ENCODE results near the gene STARD9. TPM values are rescaled to one million over a fixed set of nuclear protein-coding genes. Genes with fewer than 3 reads are reported as not detected.

STARD9 gene
- total RNA-seq, 1 donor, result 9.1 TPM

- no peak for TF ChIP-seq CTCF (IDR thresholded peaks at IDR 0.05; ENCODE audit: insufficient read depth, low read depth, low read length)
- H3K4me3 ChIP-seq (ENCODE audit: low read depth, low read length), result peak overlapping the region; percentile 85
- peak; percentile 14 for DNase-seq (ENCODE audit: low read depth)
Observed at GRCh38 chr15:42736178-42736792, 160.9 kb downstream of the STARD9 start.

GRCh38 chr15:42736793-42737528 is 161.6 kb downstream of the STARD9 start, which contains the start of gene CDAN1:
Gene CDAN1, minus strand, starts transcription at chr15:42737128. Its CDS starts 26 bp downstream, at chr15:42737102.
- DNase-seq (ENCODE audit: low read depth), result peak; percentile 77
- TF ChIP-seq CTCF (IDR thresholded peaks at IDR 0.05; ENCODE audit: insufficient read depth, low read depth, low read length), result no peak

GRCh38 chr15:42737529-42738328 is 162.3 kb downstream of the STARD9 start:
- peak; percentile 23 for TF ChIP-seq CTCF (IDR thresholded peaks at IDR 0.05; ENCODE audit: insufficient read depth, low read depth, low read length)
- peak; percentile 10 for DNase-seq (ENCODE audit: low read depth)
- H3K4me3 ChIP-seq (ENCODE audit: low read depth, low read length), result peak overlapping the region; percentile 59

More at GRCh38 chr15:42736793-42737528, 161.6 kb downstream of the STARD9 start, which contains the start of gene CDAN1:
- H3K4me3 ChIP-seq (ENCODE audit: low read depth, low read length), result peak within 1 kb of the TSS; percentile 85

- DNase-seq (ENCODE audit: low read depth), result no peak
- no peak for TF ChIP-seq CTCF (IDR thresholded peaks at IDR 0.05; ENCODE audit: insufficient read depth, low read depth, low read length)
- no peak overlapping the region for H3K4me3 ChIP-seq (ENCODE audit: low read depth, low read length)
Observed at GRCh38 chr15:42741710-42742109, 166.3 kb downstream of the STARD9 start.

- no peak for TF ChIP-seq CTCF (IDR thresholded peaks at IDR 0.05; ENCODE audit: insufficient read depth, low read depth, low read length)
- DNase-seq (ENCODE audit: low read depth), result no peak
- no peak overlapping the region for H3K4me3 ChIP-seq (ENCODE audit: low read depth, low read length)
Observed at GRCh38 chr15:42742149-42742548, 166.7 kb downstream of the STARD9 start.

GRCh38 chr15:42744195-42744594 is 168.8 kb downstream of the STARD9 start:
- DNase-seq (ENCODE audit: low read depth), result no peak
- TF ChIP-seq CTCF (IDR thresholded peaks at IDR 0.05; ENCODE audit: insufficient read depth, low read depth, low read length), result no peak
- no peak overlapping the region for H3K4me3 ChIP-seq (ENCODE audit: low read depth, low read length)
